GM19025 (cell line): ENCODE measurements around the gene ACOX1.

Experiments
- ATAC-seq: cut with Tn5 transposase; IDR thresholded peaks from one replicate; pipeline ENCODE4 v1.9.1; 2021; ENCODE audit warnings: mild to moderate bottlenecking, low read depth, moderate library complexity; ENCODE audit not compliant: unreplicated experiment

The ACOX1 gene

GRCh38 chr17:75978938-75979704, at the start of gene ACOX1, which contains the start of gene TEN1:
Gene ACOX1, minus strand, starts transcription at chr17:75979166. Its CDS starts 93 bp downstream, at chr17:75979073.
Gene TEN1, plus strand, starts transcription at chr17:75979240. Its CDS starts 6,953 bp downstream, at chr17:75986193.
- peak; percentile 94 for ATAC-seq

- no peak for ATAC-seq
Measured at GRCh38 chr17:76027159-76027839, 48.3 kb upstream of the ACOX1 start, which contains the start of gene EVPL. Gene EVPL, minus strand, starts transcription at chr17:76027306. Its CDS starts 108 bp downstream, at chr17:76027198.

- no peak for ATAC-seq
Measured at GRCh38 chr17:76026714-76027158, 47.8 kb upstream of the ACOX1 start.

- ATAC-seq, result no peak
Measured at GRCh38 chr17:76025294-76025693, 46.3 kb upstream of the ACOX1 start.

- ATAC-seq, result no peak
Measured at GRCh38 chr17:76024353-76024752, 45.4 kb upstream of the ACOX1 start.

- ATAC-seq, result no peak
Measured at GRCh38 chr17:76023900-76024237, 44.9 kb upstream of the ACOX1 start.

- ATAC-seq, result no peak
Measured at GRCh38 chr17:76022973-76023899, 44.3 kb upstream of the ACOX1 start.

GRCh38 chr17:76022285-76022684, 43.3 kb upstream of the ACOX1 start:
- ATAC-seq, result no peak

- no peak for ATAC-seq
Measured at GRCh38 chr17:76019833-76020467, 41.0 kb upstream of the ACOX1 start.

GRCh38 chr17:76018801-76019200, 39.8 kb upstream of the ACOX1 start:
- no peak for ATAC-seq

- no peak for ATAC-seq
Measured at GRCh38 chr17:76018340-76018680, 39.3 kb upstream of the ACOX1 start.

- no peak for ATAC-seq
Measured at GRCh38 chr17:76017481-76018339, 38.7 kb upstream of the ACOX1 start.

GRCh38 chr17:76014925-76015261, 35.9 kb upstream of the ACOX1 start:
- no peak for ATAC-seq

GRCh38 chr17:76014100-76014924, 35.3 kb upstream of the ACOX1 start:
- ATAC-seq, result peak; percentile 72

GRCh38 chr17:76013377-76013932, 34.5 kb upstream of the ACOX1 start:
- no peak for ATAC-seq

- no peak for ATAC-seq
Measured at GRCh38 chr17:76011951-76012350, 33.0 kb upstream of the ACOX1 start.

- no peak for ATAC-seq
Measured at GRCh38 chr17:76009969-76010661, 31.1 kb upstream of the ACOX1 start.

GRCh38 chr17:76009447-76009846, 30.5 kb upstream of the ACOX1 start:
- ATAC-seq, result no peak
